HEK293 (cell line): ENCODE measurements around the gene SULT4A1.

Experiments used
- CTCF ChIA-PET: fragments of 350-600 bp; formaldehyde crosslinking; extraction: SDS; loops from one replicate; lab custom pipeline; 2021; ENCODE audit warnings: antibody characterized with exemption; lab: Yijun Ruan, JAX
- POLR2A ChIA-PET: fragments of 300-600 bp; formaldehyde crosslinking; extraction: SDS; loops from one replicate; lab custom pipeline; 2020; ENCODE audit warnings: antibody characterized with exemption, inconsistent platforms; lab: Yijun Ruan, JAX
- H3K27ac ChIP-seq: fragments of 200-500 bp; sonication (Bioruptor generic); 2 replicates; pipeline ENCODE4 v1.5.1; 2014; ENCODE audit warnings: low read depth, low read length, control low read depth, inconsistent platforms; ENCODE audit errors: extremely low read depth
- H3K36me3 ChIP-seq, 2 experiments: fragments of 200-500 bp in 1 of 2; sonication (Bioruptor generic) in 1 of 2; 1 replicate in 1 of 2; 2 replicates in 1 of 2; pipeline ENCODE4 v1.5.1; 2014 to 2017; ENCODE audit warnings: inconsistent platforms in 2 of 2, low read length in 2 of 2; ENCODE audit not compliant: control insufficient read depth in 2 of 2, insufficient read depth in 1 of 2
- H3K4me1 ChIP-seq: fragments of 200-500 bp; sonication (Bioruptor generic); 2 replicates; pipeline ENCODE4 v1.5.1; 2014; ENCODE audit warnings: mild to moderate bottlenecking, low read length, inconsistent platforms; ENCODE audit not compliant: control insufficient read depth, insufficient read depth
- H3K4me3 ChIP-seq: 2 replicates; pipeline ENCODE4 v1.5.1; 2011; ENCODE audit warnings: low read depth, mild to moderate bottlenecking, control low read depth, low read length, moderate library complexity
- H3K9me3 ChIP-seq: fragments of 200-500 bp; sonication (Bioruptor generic); 2 replicates; pipeline ENCODE4 v1.5.1; 2014; ENCODE audit warnings: low read depth, low read length, inconsistent platforms; ENCODE audit not compliant: control insufficient read depth, insufficient read depth
- EGR2 ChIP-seq: fragments of 450-650 bp; formaldehyde crosslinking; IDR thresholded peaks from 2 replicates; pipeline ENCODE4 v1.5.1; 2016; ENCODE audit warnings: low read depth, missing biosample characterization, missing genetic modification characterization
- HOXC10 ChIP-seq: sonication (generic); formaldehyde crosslinking; IDR thresholded peaks from 2 replicates; pipeline ENCODE4 v1.8.1; 2023; ENCODE audit warnings: mild to moderate bottlenecking, missing genetic modification reagents
- OVOL3 ChIP-seq: fragments of 450-650 bp; formaldehyde crosslinking; IDR thresholded peaks from 2 replicates; pipeline ENCODE4 v1.5.1; 2016; ENCODE audit warnings: missing biosample characterization, missing genetic modification characterization
- PRDM1 ChIP-seq: fragments of 450-650 bp; formaldehyde crosslinking; IDR thresholded peaks from 2 replicates; pipeline ENCODE4; 2016; ENCODE audit warnings: missing biosample characterization, missing genetic modification characterization
- SCRT2 ChIP-seq: fragments of 450-650 bp; formaldehyde crosslinking; IDR thresholded peaks from 2 replicates; pipeline ENCODE4 v1.5.1; 2016; ENCODE audit warnings: missing biosample characterization, missing genetic modification characterization
- SETDB1 ChIP-seq: IDR thresholded peaks from one replicate; pipeline ENCODE4 v1.6.1; 2017; ENCODE audit warnings: mild to moderate bottlenecking, low read length, moderate library complexity, mixed read lengths; ENCODE audit not compliant: insufficient read length
- ZFP41 ChIP-seq: fragments of 450-650 bp; formaldehyde crosslinking; IDR thresholded peaks from 2 replicates; pipeline ENCODE4 v1.5.1; 2016; ENCODE audit warnings: missing biosample characterization, missing genetic modification characterization, borderline replicate concordance
- ZIC2 ChIP-seq: fragments of 450-650 bp; formaldehyde crosslinking; IDR thresholded peaks from 2 replicates; pipeline ENCODE4 v1.5.1; 2016; ENCODE audit warnings: missing biosample characterization, missing genetic modification characterization
- ZNF2 ChIP-seq: fragments of 450-650 bp; formaldehyde crosslinking; IDR thresholded peaks from 2 replicates; pipeline ENCODE4 v1.5.1; 2016; ENCODE audit warnings: missing biosample characterization, missing genetic modification characterization
- ZNF350 ChIP-seq: fragments of 450-650 bp; formaldehyde crosslinking; IDR thresholded peaks from 2 replicates; pipeline ENCODE4 v1.5.0; 2017; ENCODE audit warnings: missing biosample characterization, mild to moderate bottlenecking, missing genetic modification characterization
- ZNF600 ChIP-seq: fragments of 450-650 bp; formaldehyde crosslinking; IDR thresholded peaks from 2 replicates; pipeline ENCODE4 v1.5.1; 2016; ENCODE audit warnings: missing biosample characterization, missing genetic modification characterization
- ZNF639 ChIP-seq: fragments of 450-650 bp; formaldehyde crosslinking; IDR thresholded peaks from 2 replicates; pipeline ENCODE4 v1.5.1; 2016; ENCODE audit warnings: missing biosample characterization, missing genetic modification characterization
- ZSCAN30 ChIP-seq: fragments of 450-650 bp; IDR thresholded peaks from 2 replicates; pipeline ENCODE4 v1.5.1; 2018; ENCODE audit warnings: missing biosample characterization, mild to moderate bottlenecking, missing genetic modification characterization, moderate library complexity
- ZSCAN4 ChIP-seq: fragments of 450-650 bp; formaldehyde crosslinking; IDR thresholded peaks from 2 replicates; pipeline ENCODE4 v1.5.1; 2017; ENCODE audit warnings: missing biosample characterization, missing genetic modification characterization
- TF ChIP-seq, protein P1 (sequence below): fragments of 450-650 bp; formaldehyde crosslinking; IDR thresholded peaks from 2 replicates; pipeline ENCODE4 v1.5.1; 2016; ENCODE audit warnings: missing biosample characterization, missing genetic modification characterization, borderline replicate concordance
- TF ChIP-seq, protein P2 (sequence below): fragments of 450-650 bp; formaldehyde crosslinking; IDR thresholded peaks from 2 replicates; pipeline ENCODE4 v1.5.1; 2016; ENCODE audit warnings: missing biosample characterization, missing genetic modification characterization, borderline replicate concordance
- TF ChIP-seq, protein P3 (sequence below): fragments of 450-650 bp; formaldehyde crosslinking; IDR thresholded peaks from 2 replicates; pipeline ENCODE4 v1.5.1; 2016; ENCODE audit warnings: missing biosample characterization, missing genetic modification characterization

The SULT4A1 gene

DNA sequence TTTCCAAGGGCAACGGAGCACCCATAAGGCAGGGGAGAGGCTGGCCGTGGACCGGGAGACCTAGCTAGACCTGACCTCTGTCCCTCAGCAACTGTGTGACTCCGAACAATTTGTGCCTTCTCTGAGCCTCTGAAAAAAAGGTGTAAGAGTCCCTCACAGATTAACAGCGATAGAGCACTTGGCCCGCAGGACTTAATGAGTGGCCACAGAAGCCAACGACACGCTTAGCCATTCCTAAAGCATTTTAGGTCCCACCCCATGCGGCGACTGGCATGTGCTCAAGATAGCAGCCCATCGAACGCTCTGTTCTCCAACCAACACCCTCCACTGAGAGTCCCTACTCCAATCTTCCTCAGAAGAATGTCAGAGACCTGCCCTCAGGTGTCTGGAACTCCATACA is 1.5 kb downstream of the SULT4A1 start:
- no peaks in the 10 kb centered on the region; the same call in 1 of the 2 replicates for H3K9me3 ChIP-seq
- ChIA-PET CTCF (interaction anchor here (2.5 kb wide), 1 partner anchor 23 kb away, joined by 13 read pairs; no protein-coding TSS in a partner anchor), POLR2A (interaction anchor here (1.0 kb wide), 1 partner anchor 9 kb away, joined by 3 read pairs; no protein-coding TSS in a partner anchor)
- peaks cover 0 to 9% of the 10 kb centered on the region in 2 experiments; a peak in 1 of 3 replicates for H3K36me3 ChIP-seq
- TF ChIP-seq, protein P1, sequence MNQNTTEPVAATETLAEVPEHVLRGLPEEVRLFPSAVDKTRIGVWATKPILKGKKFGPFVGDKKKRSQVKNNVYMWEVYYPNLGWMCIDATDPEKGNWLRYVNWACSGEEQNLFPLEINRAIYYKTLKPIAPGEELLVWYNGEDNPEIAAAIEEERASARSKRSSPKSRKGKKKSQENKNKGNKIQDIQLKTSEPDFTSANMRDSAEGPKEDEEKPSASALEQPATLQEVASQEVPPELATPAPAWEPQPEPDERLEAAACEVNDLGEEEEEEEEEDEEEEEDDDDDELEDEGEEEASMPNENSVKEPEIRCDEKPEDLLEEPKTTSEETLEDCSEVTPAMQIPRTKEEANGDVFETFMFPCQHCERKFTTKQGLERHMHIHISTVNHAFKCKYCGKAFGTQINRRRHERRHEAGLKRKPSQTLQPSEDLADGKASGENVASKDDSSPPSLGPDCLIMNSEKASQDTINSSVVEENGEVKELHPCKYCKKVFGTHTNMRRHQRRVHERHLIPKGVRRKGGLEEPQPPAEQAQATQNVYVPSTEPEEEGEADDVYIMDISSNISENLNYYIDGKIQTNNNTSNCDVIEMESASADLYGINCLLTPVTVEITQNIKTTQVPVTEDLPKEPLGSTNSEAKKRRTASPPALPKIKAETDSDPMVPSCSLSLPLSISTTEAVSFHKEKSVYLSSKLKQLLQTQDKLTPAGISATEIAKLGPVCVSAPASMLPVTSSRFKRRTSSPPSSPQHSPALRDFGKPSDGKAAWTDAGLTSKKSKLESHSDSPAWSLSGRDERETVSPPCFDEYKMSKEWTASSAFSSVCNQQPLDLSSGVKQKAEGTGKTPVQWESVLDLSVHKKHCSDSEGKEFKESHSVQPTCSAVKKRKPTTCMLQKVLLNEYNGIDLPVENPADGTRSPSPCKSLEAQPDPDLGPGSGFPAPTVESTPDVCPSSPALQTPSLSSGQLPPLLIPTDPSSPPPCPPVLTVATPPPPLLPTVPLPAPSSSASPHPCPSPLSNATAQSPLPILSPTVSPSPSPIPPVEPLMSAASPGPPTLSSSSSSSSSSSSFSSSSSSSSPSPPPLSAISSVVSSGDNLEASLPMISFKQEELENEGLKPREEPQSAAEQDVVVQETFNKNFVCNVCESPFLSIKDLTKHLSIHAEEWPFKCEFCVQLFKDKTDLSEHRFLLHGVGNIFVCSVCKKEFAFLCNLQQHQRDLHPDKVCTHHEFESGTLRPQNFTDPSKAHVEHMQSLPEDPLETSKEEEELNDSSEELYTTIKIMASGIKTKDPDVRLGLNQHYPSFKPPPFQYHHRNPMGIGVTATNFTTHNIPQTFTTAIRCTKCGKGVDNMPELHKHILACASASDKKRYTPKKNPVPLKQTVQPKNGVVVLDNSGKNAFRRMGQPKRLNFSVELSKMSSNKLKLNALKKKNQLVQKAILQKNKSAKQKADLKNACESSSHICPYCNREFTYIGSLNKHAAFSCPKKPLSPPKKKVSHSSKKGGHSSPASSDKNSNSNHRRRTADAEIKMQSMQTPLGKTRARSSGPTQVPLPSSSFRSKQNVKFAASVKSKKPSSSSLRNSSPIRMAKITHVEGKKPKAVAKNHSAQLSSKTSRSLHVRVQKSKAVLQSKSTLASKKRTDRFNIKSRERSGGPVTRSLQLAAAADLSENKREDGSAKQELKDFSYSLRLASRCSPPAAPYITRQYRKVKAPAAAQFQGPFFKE = no peak
- no peak for TF ChIP-seq ZSCAN30 (tag by site-specific recombination)
- no peak for TF ChIP-seq ZFP41 (tag by site-specific recombination)
- TF ChIP-seq ZNF600 (tag by site-specific recombination) = no peak
- no peak for TF ChIP-seq PRDM1 (tag by site-specific recombination)
- TF ChIP-seq SCRT2 = no peak
- no peak for TF ChIP-seq ZNF350
- no peak for TF ChIP-seq EGR2 (tag by site-specific recombination)
- TF ChIP-seq HOXC10 (CRISPR knock-in tag) = no peak
- TF ChIP-seq ZIC2 = no peak
- TF ChIP-seq, protein P2, sequence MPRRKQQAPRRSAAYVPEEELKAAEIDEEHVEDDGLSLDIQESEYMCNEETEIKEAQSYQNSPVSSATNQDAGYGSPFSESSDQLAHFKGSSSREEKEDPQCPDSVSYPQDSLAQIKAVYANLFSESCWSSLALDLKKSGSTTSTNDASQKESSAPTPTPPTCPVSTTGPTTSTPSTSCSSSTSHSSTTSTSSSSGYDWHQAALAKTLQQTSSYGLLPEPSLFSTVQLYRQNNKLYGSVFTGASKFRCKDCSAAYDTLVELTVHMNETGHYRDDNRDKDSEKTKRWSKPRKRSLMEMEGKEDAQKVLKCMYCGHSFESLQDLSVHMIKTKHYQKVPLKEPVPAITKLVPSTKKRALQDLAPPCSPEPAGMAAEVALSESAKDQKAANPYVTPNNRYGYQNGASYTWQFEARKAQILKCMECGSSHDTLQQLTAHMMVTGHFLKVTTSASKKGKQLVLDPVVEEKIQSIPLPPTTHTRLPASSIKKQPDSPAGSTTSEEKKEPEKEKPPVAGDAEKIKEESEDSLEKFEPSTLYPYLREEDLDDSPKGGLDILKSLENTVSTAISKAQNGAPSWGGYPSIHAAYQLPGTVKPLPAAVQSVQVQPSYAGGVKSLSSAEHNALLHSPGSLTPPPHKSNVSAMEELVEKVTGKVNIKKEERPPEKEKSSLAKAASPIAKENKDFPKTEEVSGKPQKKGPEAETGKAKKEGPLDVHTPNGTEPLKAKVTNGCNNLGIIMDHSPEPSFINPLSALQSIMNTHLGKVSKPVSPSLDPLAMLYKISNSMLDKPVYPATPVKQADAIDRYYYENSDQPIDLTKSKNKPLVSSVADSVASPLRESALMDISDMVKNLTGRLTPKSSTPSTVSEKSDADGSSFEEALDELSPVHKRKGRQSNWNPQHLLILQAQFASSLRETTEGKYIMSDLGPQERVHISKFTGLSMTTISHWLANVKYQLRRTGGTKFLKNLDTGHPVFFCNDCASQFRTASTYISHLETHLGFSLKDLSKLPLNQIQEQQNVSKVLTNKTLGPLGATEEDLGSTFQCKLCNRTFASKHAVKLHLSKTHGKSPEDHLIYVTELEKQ (tag by site-specific recombination) = no peak
- no peak for TF ChIP-seq ZSCAN4 (tag by site-specific recombination)
- no peak for TF ChIP-seq OVOL3 (tag by site-specific recombination)
- TF ChIP-seq, protein P3, sequence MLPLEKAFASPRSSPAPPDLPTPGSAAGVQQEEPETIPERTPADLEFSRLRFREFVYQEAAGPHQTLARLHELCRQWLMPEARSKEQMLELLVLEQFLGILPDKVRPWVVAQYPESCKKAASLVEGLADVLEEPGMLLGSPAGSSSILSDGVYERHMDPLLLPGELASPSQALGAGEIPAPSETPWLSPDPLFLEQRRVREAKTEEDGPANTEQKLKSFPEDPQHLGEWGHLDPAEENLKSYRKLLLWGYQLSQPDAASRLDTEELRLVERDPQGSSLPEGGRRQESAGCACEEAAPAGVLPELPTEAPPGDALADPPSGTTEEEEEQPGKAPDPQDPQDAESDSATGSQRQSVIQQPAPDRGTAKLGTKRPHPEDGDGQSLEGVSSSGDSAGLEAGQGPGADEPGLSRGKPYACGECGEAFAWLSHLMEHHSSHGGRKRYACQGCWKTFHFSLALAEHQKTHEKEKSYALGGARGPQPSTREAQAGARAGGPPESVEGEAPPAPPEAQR (tag by site-specific recombination) = no peak
- TF ChIP-seq ZNF2 (tag by site-specific recombination) = no peak
- no peak for TF ChIP-seq ZNF639 (tag by site-specific recombination)
- no peak for TF ChIP-seq SETDB1
- TF ChIP-seq, all 188 proteins: peak for 0
- Histone ChIP-seq H3K4me3 (no peak overlapping the region), H3K27ac (no peak overlapping the region), H3K4me1 (no peaks in the 10 kb centered on the region)
